GM06990 (cell line): ENCODE data around the gene TMEM151B.

Experiments
- DNase-seq: peaks from one replicate; pipeline ENCODE4 v3.0.0-alpha.2; 2011; ENCODE audit not compliant: insufficient read length; ENCODE audit errors: extremely low read depth
- H3K27me3 ChIP-seq: replicated peaks from 2 replicates; pipeline ENCODE4 v1.6.0; 2011; ENCODE audit warnings: low read length; ENCODE audit not compliant: control insufficient read depth, insufficient read depth
- H3K36me3 ChIP-seq: 2 replicates; pipeline ENCODE4 v1.5.1; 2011; ENCODE audit warnings: low read length; ENCODE audit not compliant: control insufficient read depth, insufficient read depth
- H3K4me3 ChIP-seq: replicated peaks from 2 replicates; pipeline ENCODE4 v1.5.1; 2011; ENCODE audit warnings: low read depth, mild to moderate bottlenecking, control low read depth, low read length
- CTCF ChIP-seq: IDR thresholded peaks from 2 replicates; pipeline ENCODE4 v1.5.1; 2011; ENCODE audit warnings: low read length, control low read depth, mild to moderate bottlenecking, inconsistent platforms; ENCODE audit not compliant: insufficient read depth, poor library complexity, severe bottlenecking

Gene TMEM151B

GRCh38 chr6:44248579-44248978 lies 21.7 kb upstream of the TMEM151B start:
- Histone ChIP-seq H3K4me3 (peak overlapping the region; percentile 91), H3K36me3 (peaks cover 35% of the 10 kb centered on the region), H3K27me3 (no peaks in the 10 kb centered on the region)
- DNase-seq = no peak
- TF ChIP-seq CTCF = no peak

- TF ChIP-seq CTCF = no peak
- no peak for DNase-seq
- Histone ChIP-seq H3K27me3 (no peaks in the 10 kb centered on the region), H3K4me3 (peak overlapping the region; percentile 91), H3K36me3 (peaks cover 39% of the 10 kb centered on the region)
These were observed 21.0 kb upstream of the TMEM151B start for GRCh38 chr6:44249082-44249748.

- Histone ChIP-seq H3K36me3 (peaks cover 49% of the 10 kb centered on the region), H3K4me3 (no peak overlapping the region), H3K27me3 (no peaks in the 10 kb centered on the region)
- no peak for TF ChIP-seq CTCF
- DNase-seq = no peak
These were observed 20.1 kb upstream of the TMEM151B start for GRCh38 chr6:44250067-44250717.

GRCh38 chr6:44250718-44251123 lies 19.5 kb upstream of the TMEM151B start:
- H3K36me3 ChIP-seq = peaks cover 51% of the 10 kb centered on the region
- no peaks in the 10 kb centered on the region for H3K27me3 ChIP-seq
- H3K4me3 ChIP-seq = no peak overlapping the region
- TF ChIP-seq CTCF = no peak
- no peak for DNase-seq

GRCh38 chr6:44251576-44252524 lies 18.4 kb upstream of the TMEM151B start:
- Histone ChIP-seq H3K36me3 (peaks cover 51% of the 10 kb centered on the region), H3K27me3 (no peaks in the 10 kb centered on the region), H3K4me3 (no peak overlapping the region)
- DNase-seq = no peak
- TF ChIP-seq CTCF = no peak
